WTC11 (cell line): Measurements from ENCODE around the gene NEURL4. TPM values are rescaled to one million over a fixed set of nuclear protein-coding genes. Genes with fewer than 3 reads are reported as not detected.
"Not testable (repeated sequence)": the region's sequence is repeated elsewhere in the genome, so short reads cannot be mapped to it uniquely, and the experiment has no call there.

Experiments
- ATAC-seq: fragments of 200-7000 bp; cut with Tn5 transposase; 2 replicates; pipeline ENCODE4 v1.10.0; 2021; ENCODE audit warnings: mild to moderate bottlenecking, moderate library complexity
- CTCF ChIA-PET: fragments of 300-600 bp; sonication (Branson Sonifier 250); formaldehyde crosslinking; loops from one replicate; lab custom pipeline; 2021; ENCODE audit warnings: antibody characterized with exemption; lab: Charles Lee
- POLR2A ChIA-PET: fragments of 350-600 bp; sonication (Branson Sonifier 250); formaldehyde crosslinking; loops from one replicate; lab custom pipeline; 2021; ENCODE audit warnings: antibody characterized with exemption; lab: Charles Lee
- DNase-seq: peaks from one replicate; pipeline ENCODE4 v3.0.0; 2021; ENCODE audit warnings: low spot score
- H3K27ac Mint-ChIP-seq: 2 replicates; pipeline ENCODE4 v1.8.0; 2021; ENCODE audit warnings: mixed read lengths
- H3K27me3 Mint-ChIP-seq: 2 replicates; pipeline ENCODE4 v1.8.0; 2021; ENCODE audit warnings: low read depth, mild to moderate bottlenecking, moderate library complexity, mixed read lengths
- H3K36me3 Mint-ChIP-seq: 2 replicates; pipeline ENCODE4 v1.8.0; 2021; ENCODE audit warnings: mixed read lengths
- H3K4me1 Mint-ChIP-seq: 2 replicates; pipeline ENCODE4 v1.8.0; 2022; ENCODE audit warnings: mixed read lengths
- H3K4me3 Mint-ChIP-seq: 2 replicates; pipeline ENCODE4 v1.8.0; 2021; ENCODE audit warnings: mild to moderate bottlenecking, moderate library complexity, mixed read lengths
- H3K9me3 Mint-ChIP-seq: 2 replicates; pipeline ENCODE4 v1.8.0; 2021; ENCODE audit warnings: mixed read lengths
- CREB1 ChIP-seq: sonication (generic); formaldehyde crosslinking; IDR thresholded peaks from 2 replicates; pipeline ENCODE4 v1.8.0; 2023; ENCODE audit warnings: mild to moderate bottlenecking, missing genetic modification reagents
- CTCF ChIP-seq: fragments of 200-600 bp; IDR thresholded peaks from 2 replicates; pipeline ENCODE4 v1.8.0; 2022; ENCODE audit warnings: antibody characterized with exemption
- HMGA2 ChIP-seq: fragments of 250-450 bp; sonication (Bioruptor Pico); IDR thresholded peaks from 2 replicates; pipeline ENCODE4 v1.4.0; 2021; ENCODE audit warnings: mild to moderate bottlenecking, moderate library complexity
- JUN ChIP-seq: sonication (generic); formaldehyde crosslinking; IDR thresholded peaks from 2 replicates; pipeline ENCODE4 v1.8.0; 2023; ENCODE audit warnings: mild to moderate bottlenecking, missing genetic modification reagents
- PRDM15 ChIP-seq: sonication (generic); formaldehyde crosslinking; IDR thresholded peaks from 2 replicates; pipeline ENCODE4 v1.8.0; 2022; ENCODE audit warnings: missing genetic modification reagents
- RORB ChIP-seq: fragments of 250-450 bp; sonication (Bioruptor Pico); IDR thresholded peaks from 2 replicates; pipeline ENCODE4 v1.9.0; 2021; ENCODE audit warnings: mild to moderate bottlenecking
- SMAD3 ChIP-seq: sonication (generic); formaldehyde crosslinking; IDR thresholded peaks from 2 replicates; pipeline ENCODE4 v1.8.0; 2022; ENCODE audit warnings: missing genetic modification reagents, mild to moderate bottlenecking, borderline replicate concordance
- TEAD1 ChIP-seq: sonication (generic); formaldehyde crosslinking; IDR thresholded peaks from 2 replicates; pipeline ENCODE4 v1.8.0; 2022; ENCODE audit warnings: mild to moderate bottlenecking, missing genetic modification reagents
- ZNF219 ChIP-seq: sonication (generic); formaldehyde crosslinking; IDR thresholded peaks from 2 replicates; pipeline ENCODE4 v1.8.0; 2023; ENCODE audit warnings: missing genetic modification reagents, mild to moderate bottlenecking, borderline replicate concordance
- ZNF416 ChIP-seq: fragments of 250-450 bp; sonication (Bioruptor Pico); IDR thresholded peaks from 2 replicates; pipeline ENCODE4 v1.9.0; 2021; ENCODE audit warnings: mild to moderate bottlenecking, inconsistent platforms
- ZNF423 ChIP-seq: fragments of 250-450 bp; sonication (Bioruptor Pico); IDR thresholded peaks from 2 replicates; pipeline ENCODE4 v2.1.2; 2022; ENCODE audit warnings: mild to moderate bottlenecking, moderate library complexity
- total RNA-seq: library from RNA; stranded (reverse); gene quantifications from 3 replicates; pipeline ENCODE4 v1.2.3, GENCODE V29; 2021
- TF ChIP-seq, protein P1 (sequence below): fragments of 250-450 bp; sonication (Bioruptor Pico); conservative IDR thresholded peaks from 2 replicates; pipeline ENCODE4 v1.9.0; 2021; ENCODE audit warnings: mild to moderate bottlenecking
- TF ChIP-seq, protein P2 (sequence below): fragments of 250-450 bp; sonication (Bioruptor Pico); IDR thresholded peaks from 2 replicates; pipeline ENCODE4 v1.9.0; 2021; ENCODE audit warnings: mild to moderate bottlenecking
- TF ChIP-seq, protein P3 (sequence below): sonication (generic); formaldehyde crosslinking; IDR thresholded peaks from 2 replicates; pipeline ENCODE4 v1.8.1; 2023; ENCODE audit warnings: mild to moderate bottlenecking, moderate library complexity, missing genetic modification reagents
- TF ChIP-seq, protein P4 (sequence below): sonication (generic); formaldehyde crosslinking; IDR thresholded peaks from 2 replicates; pipeline ENCODE4 v1.8.1; 2023; ENCODE audit warnings: mild to moderate bottlenecking, missing genetic modification reagents, moderate library complexity
- TF ChIP-seq, protein P5 (sequence below): sonication (generic); formaldehyde crosslinking; IDR thresholded peaks from 2 replicates; pipeline ENCODE4 v1.8.0; 2022; ENCODE audit warnings: mild to moderate bottlenecking, missing genetic modification reagents

Gene NEURL4
- total RNA-seq, 1 experiment from 2014 or later: 64.4 TPM

GRCh38 chr17:7334938-7335538, 5.9 kb upstream of the NEURL4 start (continued):
- TF ChIP-seq CTCF: no peak

GRCh38 chr17:7332600-7333069, 3.5 kb upstream of the NEURL4 start:
- CTCF ChIA-PET, H3K4me3 Mint-ChIP-seq, H3K36me3 Mint-ChIP-seq, POLR2A ChIA-PET, H3K9me3 Mint-ChIP-seq, ATAC-seq, H3K27me3 Mint-ChIP-seq, DNase-seq: not testable (repeated sequence)
- H3K4me1 Mint-ChIP-seq: peaks cover 46% of the 10 kb centered on the region
- H3K27ac Mint-ChIP-seq: peak overlapping the region; percentile 39

DNA sequence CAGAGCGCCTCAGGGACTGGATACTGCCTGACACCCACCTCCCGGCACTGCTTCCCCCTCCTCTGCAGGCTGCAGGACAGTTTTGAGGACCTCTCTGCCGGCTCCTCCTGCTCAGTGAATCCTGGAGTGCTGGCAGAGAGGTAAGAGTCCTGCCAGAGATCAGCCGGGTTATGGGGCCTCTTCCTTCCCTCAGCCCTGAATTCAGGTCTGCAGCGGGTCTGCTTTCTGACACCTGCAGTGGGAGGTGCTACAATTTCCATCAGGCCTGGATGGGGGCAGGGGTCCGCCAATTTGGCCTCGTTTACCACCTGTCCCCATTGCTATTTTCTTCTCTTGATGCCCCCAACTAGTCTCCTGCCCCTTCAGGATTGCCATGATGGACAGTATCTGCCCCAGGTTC, 3.0 kb upstream of the NEURL4 start:
- H3K4me1 Mint-ChIP-seq: peaks cover 40% of the 10 kb centered on the region
- peak overlapping the region; percentile 39; the same call in 1 of the 2 replicates for H3K27ac Mint-ChIP-seq
- H3K4me3 Mint-ChIP-seq: no peak overlapping the region
- no peaks in the 10 kb centered on the region for H3K27me3 Mint-ChIP-seq
- DNase-seq (no peak), ATAC-seq (no peak)
- ChIA-PET CTCF (no interaction called here), POLR2A (no interaction called here)
- no peaks in the 10 kb centered on the region for H3K9me3 Mint-ChIP-seq
- H3K36me3 Mint-ChIP-seq: no peaks in the 10 kb centered on the region
- TF ChIP-seq HMGA2 (CRISPR knock-in tag) (no peak), ZNF416 (CRISPR knock-in tag) (no peak), ZNF423 (CRISPR knock-in tag) (no peak), ZNF219 (CRISPR knock-in tag) (no peak), JUN (CRISPR knock-in tag) (no peak), TEAD1 (no peak), RORB (CRISPR knock-in tag) (no peak), CREB1 (CRISPR knock-in tag) (no peak), PRDM15 (no peak), SMAD3 (CRISPR knock-in tag) (no peak)
- TF ChIP-seq, protein P1, sequence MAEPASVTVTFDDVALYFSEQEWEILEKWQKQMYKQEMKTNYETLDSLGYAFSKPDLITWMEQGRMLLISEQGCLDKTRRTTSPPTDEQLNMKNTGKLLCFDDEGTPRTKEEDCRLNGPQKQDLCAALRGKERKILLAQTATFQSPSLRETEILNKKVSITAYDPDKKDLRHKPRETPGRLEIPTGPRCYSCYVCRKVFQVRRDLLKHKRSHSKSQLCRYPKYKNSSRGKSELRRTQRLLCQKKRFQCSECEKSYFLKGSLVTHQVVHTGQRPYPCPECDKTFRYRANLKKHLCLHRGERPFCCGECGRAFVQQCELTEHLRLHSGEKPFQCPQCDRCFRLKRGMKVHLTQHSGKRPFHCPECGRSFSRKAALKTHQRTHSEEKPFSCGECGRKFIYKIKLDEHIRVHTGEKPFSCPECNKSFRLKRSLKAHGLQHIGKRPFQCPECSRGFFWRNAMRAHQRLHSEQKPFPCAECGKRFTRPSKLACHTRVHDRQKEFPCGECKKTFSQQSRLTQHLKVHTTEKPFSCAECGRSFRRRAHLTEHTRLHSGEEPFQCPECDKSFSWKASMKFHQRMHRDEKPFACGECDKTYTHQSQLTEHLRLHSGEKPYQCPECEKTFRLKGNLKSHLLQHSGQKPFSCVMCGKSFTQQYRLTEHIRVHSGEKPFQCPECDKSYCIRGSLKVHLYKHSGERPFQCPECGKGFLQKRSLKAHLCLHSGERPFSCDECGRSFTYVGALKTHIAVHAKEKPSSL (CRISPR knock-in tag): no peak
- TF ChIP-seq, protein P2, sequence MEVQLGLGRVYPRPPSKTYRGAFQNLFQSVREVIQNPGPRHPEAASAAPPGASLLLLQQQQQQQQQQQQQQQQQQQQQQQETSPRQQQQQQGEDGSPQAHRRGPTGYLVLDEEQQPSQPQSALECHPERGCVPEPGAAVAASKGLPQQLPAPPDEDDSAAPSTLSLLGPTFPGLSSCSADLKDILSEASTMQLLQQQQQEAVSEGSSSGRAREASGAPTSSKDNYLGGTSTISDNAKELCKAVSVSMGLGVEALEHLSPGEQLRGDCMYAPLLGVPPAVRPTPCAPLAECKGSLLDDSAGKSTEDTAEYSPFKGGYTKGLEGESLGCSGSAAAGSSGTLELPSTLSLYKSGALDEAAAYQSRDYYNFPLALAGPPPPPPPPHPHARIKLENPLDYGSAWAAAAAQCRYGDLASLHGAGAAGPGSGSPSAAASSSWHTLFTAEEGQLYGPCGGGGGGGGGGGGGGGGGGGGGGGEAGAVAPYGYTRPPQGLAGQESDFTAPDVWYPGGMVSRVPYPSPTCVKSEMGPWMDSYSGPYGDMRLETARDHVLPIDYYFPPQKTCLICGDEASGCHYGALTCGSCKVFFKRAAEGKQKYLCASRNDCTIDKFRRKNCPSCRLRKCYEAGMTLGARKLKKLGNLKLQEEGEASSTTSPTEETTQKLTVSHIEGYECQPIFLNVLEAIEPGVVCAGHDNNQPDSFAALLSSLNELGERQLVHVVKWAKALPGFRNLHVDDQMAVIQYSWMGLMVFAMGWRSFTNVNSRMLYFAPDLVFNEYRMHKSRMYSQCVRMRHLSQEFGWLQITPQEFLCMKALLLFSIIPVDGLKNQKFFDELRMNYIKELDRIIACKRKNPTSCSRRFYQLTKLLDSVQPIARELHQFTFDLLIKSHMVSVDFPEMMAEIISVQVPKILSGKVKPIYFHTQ: no peak
- TF ChIP-seq, protein P3, sequence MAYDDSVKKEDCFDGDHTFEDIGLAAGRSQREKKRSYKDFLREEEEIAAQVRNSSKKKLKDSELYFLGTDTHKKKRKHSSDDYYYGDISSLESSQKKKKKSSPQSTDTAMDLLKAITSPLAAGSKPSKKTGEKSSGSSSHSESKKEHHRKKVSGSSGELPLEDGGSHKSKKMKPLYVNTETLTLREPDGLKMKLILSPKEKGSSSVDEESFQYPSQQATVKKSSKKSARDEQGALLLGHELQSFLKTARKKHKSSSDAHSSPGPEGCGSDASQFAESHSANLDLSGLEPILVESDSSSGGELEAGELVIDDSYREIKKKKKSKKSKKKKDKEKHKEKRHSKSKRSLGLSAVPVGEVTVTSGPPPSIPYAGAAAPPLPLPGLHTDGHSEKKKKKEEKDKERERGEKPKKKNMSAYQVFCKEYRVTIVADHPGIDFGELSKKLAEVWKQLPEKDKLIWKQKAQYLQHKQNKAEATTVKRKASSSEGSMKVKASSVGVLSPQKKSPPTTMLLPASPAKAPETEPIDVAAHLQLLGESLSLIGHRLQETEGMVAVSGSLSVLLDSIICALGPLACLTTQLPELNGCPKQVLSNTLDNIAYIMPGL: no peak
- TF ChIP-seq, protein P4, sequence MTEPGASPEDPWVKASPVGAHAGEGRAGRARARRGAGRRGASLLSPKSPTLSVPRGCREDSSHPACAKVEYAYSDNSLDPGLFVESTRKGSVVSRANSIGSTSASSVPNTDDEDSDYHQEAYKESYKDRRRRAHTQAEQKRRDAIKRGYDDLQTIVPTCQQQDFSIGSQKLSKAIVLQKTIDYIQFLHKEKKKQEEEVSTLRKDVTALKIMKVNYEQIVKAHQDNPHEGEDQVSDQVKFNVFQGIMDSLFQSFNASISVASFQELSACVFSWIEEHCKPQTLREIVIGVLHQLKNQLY: no peak
- TF ChIP-seq, protein P5, sequence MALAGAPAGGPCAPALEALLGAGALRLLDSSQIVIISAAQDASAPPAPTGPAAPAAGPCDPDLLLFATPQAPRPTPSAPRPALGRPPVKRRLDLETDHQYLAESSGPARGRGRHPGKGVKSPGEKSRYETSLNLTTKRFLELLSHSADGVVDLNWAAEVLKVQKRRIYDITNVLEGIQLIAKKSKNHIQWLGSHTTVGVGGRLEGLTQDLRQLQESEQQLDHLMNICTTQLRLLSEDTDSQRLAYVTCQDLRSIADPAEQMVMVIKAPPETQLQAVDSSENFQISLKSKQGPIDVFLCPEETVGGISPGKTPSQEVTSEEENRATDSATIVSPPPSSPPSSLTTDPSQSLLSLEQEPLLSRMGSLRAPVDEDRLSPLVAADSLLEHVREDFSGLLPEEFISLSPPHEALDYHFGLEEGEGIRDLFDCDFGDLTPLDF (CRISPR knock-in tag): no peak
